Stomach (tissue), 9 donors: ENCODE data around the gene ADAMTS13. TPM values are rescaled to one million over a fixed set of nuclear protein-coding genes. Genes with fewer than 3 reads are reported as not detected.

Experiments used
- DNase-seq, 2 donors: peaks; one replicate each; pipeline versions ENCODE4 v3.0.0 to v3.0.0-alpha.2; 2013 to 2019
- H3K27ac ChIP-seq, 5 donors: fragments of 200-600 bp in 4 of 5; sonication (generic) in 4 of 5; one replicate each; pipeline ENCODE4 v1.5.1; 2013 to 2019; ENCODE audit warnings: mild to moderate bottlenecking in 1 of 5, moderate library complexity in 1 of 5
- H3K27me3 ChIP-seq, 3 donors: fragments of 200-600 bp; sonication (generic); one replicate each; pipeline ENCODE4 v1.5.1; 2017 to 2019; ENCODE audit warnings: mixed run types in 1 of 3
- H3K36me3 ChIP-seq, 4 donors: fragments of 200-600 bp; sonication (generic); 1 replicate in 3 of 4; 2 replicates in 1 of 4; pipeline ENCODE4 v1.5.1; 2016 to 2019
- H3K4me1 ChIP-seq, 4 donors: fragments of 200-600 bp; sonication (generic); one replicate each; pipeline ENCODE4 v1.5.1; 2016 to 2019
- H3K4me3 ChIP-seq, 4 donors: fragments of 200-600 bp; sonication (generic) in 3 of 4; one replicate each; pipeline ENCODE4 v1.5.1; 2016 to 2019; ENCODE audit warnings: mild to moderate bottlenecking in 1 of 4
- H3K9me3 ChIP-seq, 4 donors: fragments of 200-600 bp; sonication (generic); one replicate each; pipeline ENCODE4 v1.5.1; 2016 to 2019
- CTCF ChIP-seq, 7 experiments: fragments of 450-650 bp in 4 of 7; fragments of 200-600 bp in 3 of 7; sonication (generic) in 3 of 7; IDR thresholded peaks; one replicate each; pipeline ENCODE4 v1.5.1; 2016 to 2019; ENCODE audit warnings: antibody characterized with exemption in 7 of 7, control low read depth in 2 of 7, mild to moderate bottlenecking in 1 of 7
- EP300 ChIP-seq: sonication (generic); formaldehyde crosslinking; IDR thresholded peaks from one replicate; pipeline ENCODE4 v1.6.1; 2017; ENCODE audit warnings: antibody characterized with exemption
- POLR2A ChIP-seq, 4 donors: fragments of 450-650 bp; IDR thresholded peaks; one replicate each; pipeline ENCODE4 v1.6.1; 2016; ENCODE audit warnings: antibody characterized with exemption in 4 of 4, control low read depth in 2 of 4, mild to moderate bottlenecking in 1 of 4, moderate library complexity in 1 of 4
- POLR2AphosphoS5 ChIP-seq, 3 donors: sonication (generic); formaldehyde crosslinking; IDR thresholded peaks; one replicate each; pipeline ENCODE4 v1.6.1; 2016; ENCODE audit warnings: antibody characterized with exemption in 3 of 3
- WGBS, 5 donors: extraction: QIAGEN DNeasy Blood & Tissue Kit in 3 of 5; methylation state at CpG; one replicate each; pipeline versions ENCODE4 v1.1.5 to v1.1.7; 2013 to 2018; 5-methylcytosine and 5-hydroxymethylcytosine counted together
- intact Hi-C: fragments of 100-400 bp; cut with DNase I; formaldehyde crosslinking; loops from one replicate; pipeline ENCODE4 v1.15.1; 2023; ENCODE audit warnings: low total_unique reads
- polyA plus RNA-seq, 3 donors: library from polyadenylated mRNA; stranded (reverse); fragments of 200-250 nt; gene quantifications; one replicate each; pipeline ENCODE4 v1.2.3, GENCODE V29; 2013
- total RNA-seq, 5 donors: library from RNA; depleted of rRNA; stranded (reverse); fragments of >200 nt; gene quantifications; one replicate each; pipeline versions ENCODE4 v1.1.0 to v1.2.3, GENCODE V29; 2014 to 2016
- donor health status: healthy with polysubstance abuse.
- donor health status: Bipolar disorder and iron deficiency.
- donor health status: healthy.

Gene ADAMTS13
- total and polyA plus RNA-seq, 8 donors, result 4.6 to 19.6 (median 7.5) TPM; not detected in 1

GRCh38 chr9:133470988-133471387 is 48.8 kb downstream of the ADAMTS13 start:
- intact Hi-C loops, result no loop called here
- Histone ChIP-seq H3K9me3 (no peaks in the 10 kb centered on the region), H3K4me3 (no peak overlapping the region), H3K27me3 (no peaks in the 10 kb centered on the region), H3K36me3 (peaks cover 5 to 49% (median 38%) of the 10 kb centered on the region in 4 donors), H3K4me1 (peaks cover 25 to 40% (median 27%) of the 10 kb centered on the region in 4 donors), H3K27ac (peak overlapping the region; percentile 13 to 60 (median 52))
- TF ChIP-seq POLR2A (IDR thresholded peaks at IDR 0.05) (no peak), POLR2AphosphoS5 (IDR thresholded peaks at IDR 0.05) (no peak), EP300 (no peak), CTCF (IDR thresholded peaks at IDR 0.05) (no peak)
- no peak for DNase-seq
- 44 to 62% (median 48%) methylated on average over 7 of the region's 7 CpGs for WGBS, 5 donors

GRCh38 chr9:133471551-133472276 is 49.5 kb downstream of the ADAMTS13 start:
- intact Hi-C loops, result no loop called here
- H3K9me3 ChIP-seq, result no peaks in the 10 kb centered on the region
- no peaks in the 10 kb centered on the region for H3K27me3 ChIP-seq
- peak; percentile 53 to 70 for DNase-seq
- WGBS, 5 donors, result 63 to 75% (median 66%) methylated on average over 23 to 27 of the region's 27 CpGs
- H3K36me3 ChIP-seq, result peaks cover 5 to 52% (median 35%) of the 10 kb centered on the region in 4 donors
- no peak for TF ChIP-seq EP300
- no peak for TF ChIP-seq CTCF (IDR thresholded peaks at IDR 0.05)
- TF ChIP-seq POLR2A (IDR thresholded peaks at IDR 0.05), result no peak
- TF ChIP-seq POLR2AphosphoS5 (IDR thresholded peaks at IDR 0.05), result peak in 2 of 3 donors; percentile 29 to 39
- peak overlapping the region in 4 of 5 donors; percentile 13 to 60 (median 50) for H3K27ac ChIP-seq
- no peak overlapping the region for H3K4me3 ChIP-seq
- H3K4me1 ChIP-seq, result peaks cover 25 to 42% (median 27%) of the 10 kb centered on the region in 4 donors

GRCh38 chr9:133472277-133472645 is 50.1 kb downstream of the ADAMTS13 start:
- intact Hi-C loops, result no loop called here
- no peak overlapping the region for H3K4me3 ChIP-seq
- WGBS, 5 donors, result 79 to 84% (median 82%) methylated on average over 2 to 11 of the region's 11 CpGs
- H3K27me3 ChIP-seq, result no peaks in the 10 kb centered on the region
- no peak for TF ChIP-seq POLR2AphosphoS5 (IDR thresholded peaks at IDR 0.05)
- no peak for TF ChIP-seq POLR2A (IDR thresholded peaks at IDR 0.05)
- TF ChIP-seq EP300, result no peak
- TF ChIP-seq CTCF (IDR thresholded peaks at IDR 0.05), result no peak
- no peak overlapping the region for H3K27ac ChIP-seq
- H3K4me1 ChIP-seq, result peaks cover 25 to 40% (median 27%) of the 10 kb centered on the region in 4 donors
- H3K36me3 ChIP-seq, result peaks cover 5 to 51% (median 31%) of the 10 kb centered on the region in 4 donors
- DNase-seq, result no peak
- H3K9me3 ChIP-seq, result no peaks in the 10 kb centered on the region

- TF ChIP-seq EP300 (no peak), POLR2A (IDR thresholded peaks at IDR 0.05) (no peak), POLR2AphosphoS5 (IDR thresholded peaks at IDR 0.05) (no peak), CTCF (IDR thresholded peaks at IDR 0.05) (no peak)
- Histone ChIP-seq H3K27me3 (no peaks in the 10 kb centered on the region), H3K9me3 (no peaks in the 10 kb centered on the region), H3K4me1 (peaks cover 27 to 40% (median 28%) of the 10 kb centered on the region in 4 donors), H3K36me3 (peaks cover 5 to 44% (median 25%) of the 10 kb centered on the region in 4 donors), H3K4me3 (no peak overlapping the region), H3K27ac (no peak overlapping the region)
- intact Hi-C loops, result no loop called here
- DNase-seq, result no peak
- 61 to 75% (median 68%) methylated on average over 8 to 19 of the region's 19 CpGs for WGBS, 5 donors
These were observed 50.7 kb downstream of the ADAMTS13 start for GRCh38 chr9:133472753-133473378.
